Esophagus muscularis mucosa (tissue), 3 donors: Measurements from ENCODE around the gene TRIM49C.
"Not testable (repeated sequence)": the region's sequence is repeated elsewhere in the genome, so short reads cannot be mapped to it uniquely, and the experiment has no call there.

Source experiments
- POLR2A ChIP-seq: fragments of 450-650 bp; IDR thresholded peaks from one replicate; pipeline ENCODE4 v1.6.1; 2017; ENCODE audit warnings: antibody characterized with exemption, moderate library complexity, mild to moderate bottlenecking, low read depth
- TF ChIP-seq, protein P1 (sequence below), 3 experiments: fragments of 200-600 bp in 2 of 3; fragments of 450-650 bp in 1 of 3; sonication (generic) in 2 of 3; IDR thresholded peaks; one replicate each; pipeline ENCODE4 v1.5.1; 2017 to 2019; ENCODE audit warnings: antibody characterized with exemption in 3 of 3, mild to moderate bottlenecking in 2 of 3, moderate library complexity in 1 of 3

DNA sequence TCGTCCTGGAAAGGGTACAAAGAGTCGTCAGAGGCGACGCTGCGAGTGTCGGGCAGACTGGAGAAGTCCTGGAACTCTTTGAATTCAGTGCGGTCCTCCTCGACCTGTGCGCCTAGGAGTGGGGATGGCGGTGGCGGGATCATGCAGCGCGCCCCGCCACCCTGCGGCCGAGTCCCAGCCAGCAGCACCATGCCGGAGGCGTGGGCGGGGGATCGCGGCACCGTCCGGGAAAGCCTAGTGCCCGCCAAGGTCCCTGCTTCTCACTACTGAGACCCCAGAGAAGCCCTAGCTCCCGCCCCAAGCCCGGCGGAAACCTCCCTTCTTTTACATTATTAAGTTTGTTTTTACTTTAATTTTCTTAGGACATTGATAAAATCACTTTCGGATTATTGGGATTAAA, 22.6 kb downstream of the TRIM49C start:
- TF ChIP-seq, protein P1, sequence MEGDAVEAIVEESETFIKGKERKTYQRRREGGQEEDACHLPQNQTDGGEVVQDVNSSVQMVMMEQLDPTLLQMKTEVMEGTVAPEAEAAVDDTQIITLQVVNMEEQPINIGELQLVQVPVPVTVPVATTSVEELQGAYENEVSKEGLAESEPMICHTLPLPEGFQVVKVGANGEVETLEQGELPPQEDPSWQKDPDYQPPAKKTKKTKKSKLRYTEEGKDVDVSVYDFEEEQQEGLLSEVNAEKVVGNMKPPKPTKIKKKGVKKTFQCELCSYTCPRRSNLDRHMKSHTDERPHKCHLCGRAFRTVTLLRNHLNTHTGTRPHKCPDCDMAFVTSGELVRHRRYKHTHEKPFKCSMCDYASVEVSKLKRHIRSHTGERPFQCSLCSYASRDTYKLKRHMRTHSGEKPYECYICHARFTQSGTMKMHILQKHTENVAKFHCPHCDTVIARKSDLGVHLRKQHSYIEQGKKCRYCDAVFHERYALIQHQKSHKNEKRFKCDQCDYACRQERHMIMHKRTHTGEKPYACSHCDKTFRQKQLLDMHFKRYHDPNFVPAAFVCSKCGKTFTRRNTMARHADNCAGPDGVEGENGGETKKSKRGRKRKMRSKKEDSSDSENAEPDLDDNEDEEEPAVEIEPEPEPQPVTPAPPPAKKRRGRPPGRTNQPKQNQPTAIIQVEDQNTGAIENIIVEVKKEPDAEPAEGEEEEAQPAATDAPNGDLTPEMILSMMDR (IDR thresholded peaks at IDR 0.05) = not testable (repeated sequence)
- not testable (repeated sequence) for TF ChIP-seq POLR2A
